Mucosa of descending colon (tissue), 3 donors: ENCODE measurements around the gene WASL. TPM values are rescaled to one million over a fixed set of nuclear protein-coding genes. Genes with fewer than 3 reads are reported as not detected.
"Not testable (repeated sequence)": the region's sequence is repeated elsewhere in the genome, so short reads cannot be mapped to it uniquely, and the experiment has no call there.

Source experiments
- ATAC-seq: fragments of 200-7000 bp; cut with Tn5 transposase; one replicate; pipeline ENCODE4 v1.9.1; 2020; ENCODE audit warnings: mild to moderate bottlenecking, moderate library complexity
- DNase-seq, 3 donors: peaks; one replicate each; pipeline ENCODE4 v3.0.0-alpha.2; 2020
- H3K36me3 ChIP-seq: fragments of 200-600 bp; one replicate; pipeline ENCODE4 v1.8.0; 2021; ENCODE audit warnings: low read depth, mild to moderate bottlenecking
- H3K4me1 ChIP-seq: fragments of 200-600 bp; one replicate; pipeline ENCODE4 v1.8.0; 2021; ENCODE audit warnings: low read depth, mild to moderate bottlenecking
- H3K4me3 ChIP-seq: fragments of 200-600 bp; one replicate; pipeline ENCODE4 v1.8.0; 2021; ENCODE audit warnings: mild to moderate bottlenecking
- H3K9me3 ChIP-seq: fragments of 200-600 bp; one replicate; pipeline ENCODE4 v1.8.0; 2021; ENCODE audit warnings: mild to moderate bottlenecking
- intact Hi-C, 2 donors: fragments of 100-400 bp; cut with DNase I in 1 of 2; cut with micrococcal nuclease in 1 of 2; formaldehyde crosslinking; loops; one replicate each; pipeline versions ENCODE4 v1.11.0 to v1.11.1; 2022; cut with DNase I, micrococcal nuclease
- total RNA-seq, 3 donors: library from RNA; stranded (reverse); fragmentation: NEBNext Ultra II Directional in 2 of 3; extraction: Animal tissue kit (Norgen Biotek cat#: 25700) in 2 of 3; gene quantifications; one replicate each; pipeline versions ENCODE4 v1.2.1 to v1.2.4, GENCODE V29; 2021 to 2023
- TF ChIP-seq, protein P1 (sequence below): fragments of 200-600 bp; IDR thresholded peaks from one replicate; pipeline ENCODE4 v1.8.0; 2022; ENCODE audit warnings: antibody characterized with exemption, mild to moderate bottlenecking
- donor health status: DM: no; HTN: no; CAD: no; lungs with moderate emphysema.
- donor health status: DM: no; HTN: no; CAD: no.
- donor health status: DM: no; HTN: yes; CAD: no.

The WASL gene
- total RNA-seq, 3 donors from 2014 or later, result 72.4 to 117 (median 90.1) TPM

DNA sequence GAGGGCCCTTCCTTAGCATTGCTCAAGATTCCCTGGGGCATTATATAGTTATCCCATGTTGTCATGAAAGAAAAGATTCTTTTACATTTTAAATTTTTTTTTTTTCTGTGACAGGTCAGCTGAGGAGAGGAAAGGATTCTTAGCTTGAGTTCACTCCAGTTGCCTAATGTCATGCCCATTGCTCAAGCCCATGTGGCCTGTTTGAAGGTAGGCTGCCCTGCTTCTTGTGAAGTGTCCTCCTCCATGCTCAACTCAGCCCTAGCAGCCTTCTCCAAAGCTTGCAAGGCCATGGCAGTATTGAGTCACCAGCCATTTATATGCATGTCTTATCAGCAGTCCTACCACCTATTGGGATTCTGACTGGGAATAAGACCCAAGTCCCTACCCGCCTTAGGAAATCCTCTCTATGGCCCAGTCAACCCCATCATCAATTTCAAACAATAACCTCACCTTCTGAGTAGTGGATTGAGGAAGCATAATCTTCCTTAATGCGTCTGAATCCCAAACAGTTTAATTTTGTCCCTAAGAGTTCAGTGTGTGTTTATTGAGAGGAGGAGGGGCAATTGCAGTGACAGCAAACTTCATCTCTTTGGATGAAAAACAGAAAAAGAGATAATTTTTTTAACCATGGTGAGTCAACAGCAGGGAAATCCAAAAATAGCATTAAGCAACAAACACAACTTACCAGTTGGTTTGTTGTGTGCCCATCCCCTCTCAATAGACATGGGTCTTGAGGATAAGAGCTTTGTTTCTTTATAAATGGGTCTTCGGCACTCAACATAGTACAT is 38.6 kb upstream of the WASL start:
- no peak for ATAC-seq
- intact Hi-C loops, result no loop called here

DNA sequence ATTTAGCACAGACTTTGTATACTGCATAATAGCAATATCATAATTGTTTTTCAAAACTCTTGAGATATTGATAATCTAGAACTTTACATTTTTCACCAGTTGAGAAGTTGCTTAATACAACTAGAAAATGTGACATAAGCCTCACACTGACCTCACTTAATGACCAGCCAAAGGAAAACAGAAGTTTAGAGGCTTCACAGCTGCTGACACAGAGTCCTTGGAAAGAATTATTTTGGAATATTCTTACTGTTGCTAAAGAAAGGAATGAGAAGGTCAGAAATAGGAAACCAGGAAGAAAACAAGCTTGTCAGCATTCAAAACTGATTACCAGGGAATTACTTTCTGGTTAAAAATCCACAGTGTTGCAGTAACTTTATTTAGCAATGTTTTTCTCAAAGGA is 35.5 kb upstream of the WASL start:
- intact Hi-C loops, result no loop called here
- H3K4me1 ChIP-seq, result no peaks in the 10 kb centered on the region
- H3K9me3 ChIP-seq, result no peaks in the 10 kb centered on the region
- ATAC-seq (peak; percentile 17), DNase-seq (no peak)
- TF ChIP-seq, protein P1, sequence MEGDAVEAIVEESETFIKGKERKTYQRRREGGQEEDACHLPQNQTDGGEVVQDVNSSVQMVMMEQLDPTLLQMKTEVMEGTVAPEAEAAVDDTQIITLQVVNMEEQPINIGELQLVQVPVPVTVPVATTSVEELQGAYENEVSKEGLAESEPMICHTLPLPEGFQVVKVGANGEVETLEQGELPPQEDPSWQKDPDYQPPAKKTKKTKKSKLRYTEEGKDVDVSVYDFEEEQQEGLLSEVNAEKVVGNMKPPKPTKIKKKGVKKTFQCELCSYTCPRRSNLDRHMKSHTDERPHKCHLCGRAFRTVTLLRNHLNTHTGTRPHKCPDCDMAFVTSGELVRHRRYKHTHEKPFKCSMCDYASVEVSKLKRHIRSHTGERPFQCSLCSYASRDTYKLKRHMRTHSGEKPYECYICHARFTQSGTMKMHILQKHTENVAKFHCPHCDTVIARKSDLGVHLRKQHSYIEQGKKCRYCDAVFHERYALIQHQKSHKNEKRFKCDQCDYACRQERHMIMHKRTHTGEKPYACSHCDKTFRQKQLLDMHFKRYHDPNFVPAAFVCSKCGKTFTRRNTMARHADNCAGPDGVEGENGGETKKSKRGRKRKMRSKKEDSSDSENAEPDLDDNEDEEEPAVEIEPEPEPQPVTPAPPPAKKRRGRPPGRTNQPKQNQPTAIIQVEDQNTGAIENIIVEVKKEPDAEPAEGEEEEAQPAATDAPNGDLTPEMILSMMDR, result no peak
- H3K36me3 ChIP-seq, result no peaks in the 10 kb centered on the region
- H3K4me3 ChIP-seq, result no peak overlapping the region

More for the DNA sequence above, 38.6 kb upstream of the WASL start:
- no peak overlapping the region for H3K4me3 ChIP-seq
- DNase-seq, result no peak
- TF ChIP-seq, protein P1, result no peak
- H3K36me3 ChIP-seq, result no peaks in the 10 kb centered on the region
- H3K9me3 ChIP-seq, result no peaks in the 10 kb centered on the region
- H3K4me1 ChIP-seq, result no peaks in the 10 kb centered on the region

DNA sequence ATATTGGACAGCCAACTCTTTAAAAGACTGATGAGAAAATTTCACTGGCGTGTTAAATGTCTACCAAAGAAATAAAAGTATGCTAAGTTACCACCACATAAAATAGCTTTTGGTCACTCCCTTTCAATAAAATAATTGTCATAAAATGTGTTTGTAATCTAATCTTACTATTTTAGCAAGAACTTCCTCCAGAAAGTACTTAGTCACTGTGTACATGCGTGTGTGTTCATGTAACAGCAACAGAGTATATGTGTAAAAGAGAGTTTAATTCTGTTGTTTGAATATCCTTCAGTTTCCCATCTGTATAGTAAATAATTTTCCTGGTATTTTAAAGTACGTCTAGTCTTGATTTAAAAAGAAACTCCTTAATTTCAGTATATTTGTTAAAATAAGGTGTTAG is 35.0 kb upstream of the WASL start:
- H3K36me3 ChIP-seq, result no peaks in the 10 kb centered on the region
- TF ChIP-seq, protein P1, result no peak
- no peaks in the 10 kb centered on the region for H3K9me3 ChIP-seq
- no peak for DNase-seq
- intact Hi-C loops, result no loop called here
- H3K4me1 ChIP-seq, result no peaks in the 10 kb centered on the region
- ATAC-seq, result peak; percentile 82
- no peak overlapping the region for H3K4me3 ChIP-seq

DNA sequence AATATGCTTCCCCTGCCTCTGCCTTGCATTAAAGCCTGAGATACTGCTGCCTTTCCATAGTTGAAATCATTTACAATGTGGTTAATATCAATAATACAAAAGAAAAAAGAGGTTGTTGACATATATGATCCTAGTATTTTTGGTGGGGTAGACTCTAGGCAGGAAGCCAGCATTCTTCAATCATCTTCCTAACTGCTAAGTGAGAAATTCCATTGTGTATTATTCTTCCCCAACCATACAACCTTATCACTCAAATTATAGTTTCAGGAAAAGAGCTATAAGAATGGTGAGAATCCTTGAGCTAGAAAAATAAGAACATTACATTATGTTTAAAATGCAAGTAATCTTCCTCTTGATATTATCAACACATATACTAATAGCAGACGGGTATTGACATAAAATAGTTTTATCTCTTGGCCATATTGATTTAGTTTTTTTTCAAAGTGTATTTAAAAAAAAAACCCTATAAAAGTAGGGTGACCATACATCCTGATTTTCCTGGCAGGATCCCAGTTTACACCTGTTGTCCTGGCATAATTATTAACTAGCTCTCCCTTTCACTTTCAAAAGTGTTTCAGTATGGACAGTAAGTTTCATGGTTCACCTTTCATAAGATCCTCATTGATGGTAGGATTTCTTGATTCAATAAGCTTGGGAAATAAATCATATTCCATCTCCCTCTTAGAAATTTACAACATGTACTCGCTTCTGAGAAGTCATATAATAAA is 33.4 kb upstream of the WASL start:
- Histone ChIP-seq H3K4me3 (no peak overlapping the region), H3K9me3 (no peaks in the 10 kb centered on the region), H3K4me1 (no peaks in the 10 kb centered on the region), H3K36me3 (no peaks in the 10 kb centered on the region)
- TF ChIP-seq, protein P1, result no peak
- ATAC-seq, result peak; percentile 84
- intact Hi-C loops, result no loop called here
- DNase-seq, result peak in 1 of 3 donors; percentile 76

DNA sequence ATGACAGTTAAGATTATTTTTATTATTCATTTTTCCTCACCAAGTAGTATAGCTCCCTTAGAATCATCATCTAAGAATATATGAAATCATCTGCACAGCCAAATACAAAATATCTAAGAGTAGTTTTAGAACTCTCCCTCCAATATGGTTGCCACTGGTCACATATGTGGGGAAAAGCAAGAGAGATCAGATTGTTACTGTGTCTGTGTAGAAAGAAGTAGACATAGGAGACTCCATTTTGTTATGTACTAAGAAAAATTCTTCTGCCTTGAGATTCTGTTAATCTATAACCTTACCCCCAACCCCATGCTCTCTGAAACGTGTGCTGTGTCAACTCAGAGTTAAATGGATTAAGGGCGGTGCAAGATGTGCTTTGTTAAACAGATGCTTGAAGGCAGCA is 31.7 kb upstream of the WASL start:
- H3K4me3 ChIP-seq, intact Hi-C loops, H3K9me3 ChIP-seq, ATAC-seq, H3K4me1 ChIP-seq, DNase-seq, H3K36me3 ChIP-seq: not testable (repeated sequence)

DNA sequence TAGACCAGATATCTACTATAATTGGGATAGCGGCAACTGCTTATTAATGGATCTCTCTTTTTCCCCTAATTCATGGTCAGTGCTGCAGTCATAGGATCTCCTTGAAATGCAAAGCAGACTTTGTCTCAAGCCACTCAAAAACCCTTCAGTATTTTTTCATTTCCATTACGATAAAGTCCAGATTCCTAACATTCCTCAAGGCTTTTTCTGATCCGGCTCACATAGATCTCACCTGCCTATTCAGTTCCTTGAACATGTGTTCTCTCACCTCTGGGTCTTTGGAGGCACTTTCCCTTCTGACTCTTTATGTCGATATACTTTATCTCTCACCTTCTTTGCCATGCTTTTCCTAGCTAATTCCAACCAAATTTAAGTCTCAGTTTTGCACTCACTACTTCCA is 25.7 kb upstream of the WASL start:
- Histone ChIP-seq H3K4me1 (no peaks in the 10 kb centered on the region), H3K4me3 (no peak overlapping the region), H3K36me3 (no peaks in the 10 kb centered on the region), H3K9me3 (no peaks in the 10 kb centered on the region)
- intact Hi-C loops, result no loop called here
- TF ChIP-seq, protein P1, result no peak
- DNase-seq (no peak), ATAC-seq (no peak)
